Testis (tissue), 2 donors: Measurements from ENCODE around the gene ELL2.

ENCODE experiments used
- POLR2A ChIP-seq: fragments of 450-650 bp; IDR thresholded peaks from one replicate; pipeline ENCODE4 v1.6.1; 2017; ENCODE audit warnings: antibody characterized with exemption, mild to moderate bottlenecking, moderate library complexity
- TF ChIP-seq, protein P1 (sequence below), 3 experiments: fragments of 450-650 bp in 2 of 3; fragments of 200-600 bp in 1 of 3; sonication (generic) in 1 of 3; IDR thresholded peaks; one replicate each; pipeline ENCODE4 v1.5.1; 2016 to 2019; ENCODE audit warnings: antibody characterized with exemption in 3 of 3, mild to moderate bottlenecking in 2 of 3, moderate library complexity in 1 of 3

DNA sequence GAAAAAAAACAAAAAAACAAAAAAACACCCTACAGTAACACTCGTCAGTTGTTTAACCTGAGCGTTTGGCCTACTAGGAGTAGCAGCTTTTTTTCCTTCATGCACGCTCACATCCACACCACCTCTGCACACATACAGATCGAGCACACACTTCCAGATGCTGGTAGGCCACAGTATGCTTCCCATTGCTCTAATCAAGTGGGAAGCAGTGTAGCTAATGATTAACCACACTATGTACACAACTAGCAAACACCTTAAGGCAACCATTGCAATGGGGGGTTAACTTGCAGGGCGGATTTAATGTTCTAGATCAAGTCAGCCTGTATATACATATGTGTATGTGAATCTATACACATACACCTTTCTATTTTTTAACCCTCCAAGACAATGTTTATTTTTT, 73.7 kb downstream of the ELL2 start:
- TF ChIP-seq, protein P1, sequence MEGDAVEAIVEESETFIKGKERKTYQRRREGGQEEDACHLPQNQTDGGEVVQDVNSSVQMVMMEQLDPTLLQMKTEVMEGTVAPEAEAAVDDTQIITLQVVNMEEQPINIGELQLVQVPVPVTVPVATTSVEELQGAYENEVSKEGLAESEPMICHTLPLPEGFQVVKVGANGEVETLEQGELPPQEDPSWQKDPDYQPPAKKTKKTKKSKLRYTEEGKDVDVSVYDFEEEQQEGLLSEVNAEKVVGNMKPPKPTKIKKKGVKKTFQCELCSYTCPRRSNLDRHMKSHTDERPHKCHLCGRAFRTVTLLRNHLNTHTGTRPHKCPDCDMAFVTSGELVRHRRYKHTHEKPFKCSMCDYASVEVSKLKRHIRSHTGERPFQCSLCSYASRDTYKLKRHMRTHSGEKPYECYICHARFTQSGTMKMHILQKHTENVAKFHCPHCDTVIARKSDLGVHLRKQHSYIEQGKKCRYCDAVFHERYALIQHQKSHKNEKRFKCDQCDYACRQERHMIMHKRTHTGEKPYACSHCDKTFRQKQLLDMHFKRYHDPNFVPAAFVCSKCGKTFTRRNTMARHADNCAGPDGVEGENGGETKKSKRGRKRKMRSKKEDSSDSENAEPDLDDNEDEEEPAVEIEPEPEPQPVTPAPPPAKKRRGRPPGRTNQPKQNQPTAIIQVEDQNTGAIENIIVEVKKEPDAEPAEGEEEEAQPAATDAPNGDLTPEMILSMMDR (IDR thresholded peaks at IDR 0.05) = no peak
- no peak for TF ChIP-seq POLR2A
